GF-D8 (cell line): ENCODE measurements around the gene SPAG9.
A peak's percentile ranks its signal among the peaks of the same experiment; 100 is the strongest.

Experiments used
- DNase-seq: peaks from one replicate; lab custom pipeline; 2025; lab: John Stamatoyannopoulos, UW

The SPAG9 gene

DNA sequence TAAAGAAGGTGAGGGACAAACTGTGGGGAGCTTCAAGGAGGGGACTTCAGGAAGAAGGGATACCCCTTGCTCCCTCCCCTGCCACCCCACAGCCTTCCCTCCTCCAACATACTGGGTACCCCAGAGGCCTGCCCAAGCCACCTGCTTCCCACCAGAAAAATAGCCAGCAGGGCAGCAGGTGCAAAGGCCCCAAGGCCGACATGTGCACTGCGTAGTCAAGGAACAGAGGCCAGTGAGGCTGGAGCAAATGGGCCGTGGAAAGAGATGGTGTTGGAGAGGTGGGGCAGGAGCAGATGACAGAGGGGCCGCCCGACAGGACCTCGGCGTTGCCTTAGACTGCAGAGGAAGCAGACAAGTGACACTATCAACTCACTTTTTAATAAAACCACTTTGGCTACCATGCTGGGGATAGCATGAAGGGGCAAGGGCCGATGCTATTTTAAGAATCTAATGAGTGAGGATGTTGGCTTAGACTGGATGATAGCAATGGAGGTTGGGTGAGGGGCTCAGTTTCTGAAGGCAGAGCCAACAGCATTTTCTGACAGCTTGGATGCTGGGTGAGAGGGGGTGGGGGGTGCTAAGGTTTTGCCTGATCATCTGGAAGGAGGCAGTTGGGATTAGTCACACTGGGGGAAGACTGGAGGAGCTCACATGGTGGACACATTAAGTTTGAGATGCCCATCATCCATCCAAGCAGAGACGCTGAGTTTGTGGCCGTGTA, 181.7 kb downstream of the SPAG9 start:
- DNase-seq: no peak

DNA sequence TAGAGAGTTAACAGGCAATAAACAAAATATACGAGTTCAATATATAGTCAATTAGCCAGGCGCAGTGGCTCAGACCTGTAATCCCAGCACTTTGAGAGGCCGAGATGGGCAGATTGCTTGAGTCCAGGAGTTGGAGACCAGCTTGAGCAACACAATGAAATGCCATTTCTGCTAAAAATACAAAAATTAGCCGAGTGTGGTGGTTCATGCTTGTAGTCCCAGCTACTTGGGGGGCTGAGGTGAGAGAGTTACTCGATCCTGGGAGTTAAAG, 184.7 kb downstream of the SPAG9 start:
- no peak for DNase-seq

- no peak for DNase-seq
These were observed 185.3 kb downstream of the SPAG9 start for GRCh38 chr17:50935221-50935995.

DNA sequence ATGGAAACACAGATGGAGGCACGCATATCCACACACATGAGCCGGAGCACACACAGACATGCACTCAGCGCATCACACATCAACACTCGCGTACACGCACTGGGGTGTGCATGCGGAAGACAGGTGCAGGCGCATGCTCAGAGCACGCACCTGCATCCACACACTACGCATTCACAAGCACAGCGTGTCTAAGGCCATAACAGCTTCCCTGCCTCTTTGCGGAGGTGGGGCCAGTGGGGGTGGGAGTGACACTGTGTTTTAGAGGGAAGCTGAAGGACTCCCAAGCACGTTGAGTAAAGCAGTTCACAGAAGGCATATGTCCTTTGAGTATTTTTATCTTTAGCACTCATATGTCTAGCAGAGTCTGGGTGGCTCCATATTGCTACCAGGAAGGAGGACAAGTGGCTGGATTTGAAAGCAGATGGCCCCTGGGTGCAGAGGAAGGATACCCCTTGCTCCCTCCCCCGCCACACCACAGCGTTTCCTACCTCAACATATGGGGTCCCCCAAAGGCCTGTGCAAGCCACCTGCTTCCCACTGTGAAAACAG, 185.9 kb downstream of the SPAG9 start:
- DNase-seq: no peak

GRCh38 chr17:50934161-50934560, 186.5 kb downstream of the SPAG9 start:
- no peak for DNase-seq

- peak; percentile 80 for DNase-seq
These were observed 189.3 kb downstream of the SPAG9 start for GRCh38 chr17:50931144-50931908.

DNA sequence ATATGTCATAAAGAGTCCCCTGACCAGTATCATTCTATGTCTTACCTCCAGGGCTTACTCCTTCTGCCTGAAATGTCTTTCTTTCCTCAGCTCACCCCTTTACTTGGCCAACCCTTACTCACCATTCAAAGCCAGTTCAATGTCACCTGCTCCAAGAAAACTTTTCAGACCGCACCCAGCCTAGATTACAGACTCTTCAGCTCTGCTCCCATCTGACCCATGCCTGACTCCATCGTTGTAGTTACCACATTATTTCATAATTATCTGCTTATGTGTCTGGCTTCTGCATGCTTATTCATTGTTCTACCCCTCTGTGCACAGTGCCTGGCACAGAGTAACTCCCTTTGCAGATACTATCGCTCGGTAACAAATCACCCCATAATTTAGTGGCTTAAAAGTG, 192.0 kb downstream of the SPAG9 start:
- peak; percentile 23 for DNase-seq

DNA sequence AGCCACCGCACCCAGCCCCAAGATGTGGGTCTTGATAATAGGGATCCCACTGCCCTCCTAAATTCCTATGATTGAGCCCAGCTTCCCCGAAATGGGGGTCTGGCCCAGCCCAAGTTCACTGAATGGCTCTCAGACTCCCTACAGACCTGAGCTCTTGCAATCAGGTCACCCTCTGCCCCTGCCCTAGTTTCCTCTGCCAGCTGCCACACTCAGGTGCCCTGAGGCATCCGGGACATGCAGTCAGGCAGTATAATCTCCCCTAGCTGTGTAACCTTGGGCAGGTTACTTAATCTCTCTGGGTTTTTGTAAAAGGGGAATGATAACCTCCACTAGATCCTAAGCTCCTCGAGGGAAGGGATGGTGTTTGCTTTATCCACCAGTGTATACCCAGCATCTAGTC, 193.4 kb downstream of the SPAG9 start:
- DNase-seq: no peak

GRCh38 chr17:50926523-50926922, 194.1 kb downstream of the SPAG9 start:
- no peak for DNase-seq

- no peak for DNase-seq
These were observed 195.3 kb downstream of the SPAG9 start for GRCh38 chr17:50925296-50925891.

DNA sequence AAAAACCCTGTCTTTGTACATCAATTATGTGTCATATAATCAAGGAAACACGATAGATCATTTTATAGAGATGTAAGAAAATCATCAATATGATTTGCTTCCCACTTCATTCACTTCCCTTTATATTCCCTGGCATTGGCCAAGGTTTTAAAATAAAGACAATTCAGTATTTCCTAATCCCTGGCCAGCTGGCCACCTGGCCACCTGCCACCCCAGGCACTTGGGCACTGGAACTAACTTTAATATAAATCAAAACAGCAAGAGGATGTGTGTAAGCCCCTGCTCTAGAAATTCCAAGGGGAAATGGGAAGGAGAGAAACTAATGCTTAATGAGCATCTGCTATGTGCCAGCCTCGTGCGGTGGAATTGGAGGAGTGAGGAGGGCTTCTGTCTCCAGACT, 195.9 kb downstream of the SPAG9 start:
- no peak for DNase-seq

- DNase-seq: no peak
These were observed 196.4 kb downstream of the SPAG9 start for GRCh38 chr17:50924300-50924699.

GRCh38 chr17:50923611-50924010, 197.1 kb downstream of the SPAG9 start:
- DNase-seq: no peak

- no peak for DNase-seq
These were observed 197.8 kb downstream of the SPAG9 start for GRCh38 chr17:50922721-50923405.

DNA sequence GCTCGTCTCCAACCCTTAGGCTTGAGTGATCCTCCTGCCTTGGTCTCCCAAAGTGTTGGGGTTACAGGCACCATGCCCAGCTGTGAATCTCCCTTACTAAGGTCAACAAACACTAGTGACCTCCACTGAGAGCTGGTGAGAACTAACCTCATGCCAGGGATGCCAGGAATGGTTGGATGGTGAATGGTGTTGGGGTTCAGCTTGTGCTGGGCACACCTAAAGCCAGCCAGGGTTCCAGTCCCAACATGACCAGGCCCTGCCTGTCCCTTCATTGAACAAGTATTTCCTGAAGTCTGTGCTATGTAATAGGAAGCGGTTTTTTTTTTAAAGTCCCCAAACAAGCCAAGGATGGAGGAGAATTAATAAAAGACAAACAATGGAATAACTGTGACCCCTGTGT, 198.6 kb downstream of the SPAG9 start:
- no peak for DNase-seq

DNA sequence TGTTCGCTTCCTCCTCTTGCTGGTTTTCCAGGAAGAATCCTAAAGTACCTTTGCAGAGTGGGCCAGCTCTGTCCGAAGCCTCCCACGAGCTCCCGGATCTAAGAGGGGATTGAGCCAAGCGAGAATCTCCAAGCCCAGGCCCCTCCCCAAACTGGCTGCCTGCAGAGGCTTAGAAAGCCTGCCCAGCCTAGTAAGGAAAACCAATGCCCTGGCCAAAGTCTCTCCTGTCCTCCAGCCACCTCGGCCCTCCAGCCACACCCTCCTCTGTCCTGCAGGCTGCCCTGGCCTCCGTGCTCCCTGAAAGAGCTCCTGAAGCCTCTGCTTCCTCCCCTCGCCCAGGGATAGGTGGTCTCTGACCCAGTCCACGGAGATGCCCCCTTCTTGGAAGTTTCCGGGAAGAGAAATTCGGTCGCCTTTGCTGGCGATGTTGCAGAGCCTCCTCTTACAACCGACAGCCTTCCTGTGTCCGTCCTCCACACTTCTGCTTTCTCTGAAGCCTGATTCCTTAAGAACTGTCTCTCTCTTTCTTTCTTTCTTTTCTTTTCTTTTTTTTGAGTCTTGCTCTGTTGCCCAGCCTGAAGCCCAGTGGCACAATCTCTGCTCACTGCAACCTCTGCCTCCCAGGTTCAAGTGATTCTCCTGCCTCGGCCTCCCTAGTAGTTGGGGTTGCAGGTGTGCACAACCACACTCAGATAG, 199.6 kb downstream of the SPAG9 start:
- no peak for DNase-seq

- no peak for DNase-seq
These were observed 200.6 kb downstream of the SPAG9 start for GRCh38 chr17:50920041-50920410.

DNA sequence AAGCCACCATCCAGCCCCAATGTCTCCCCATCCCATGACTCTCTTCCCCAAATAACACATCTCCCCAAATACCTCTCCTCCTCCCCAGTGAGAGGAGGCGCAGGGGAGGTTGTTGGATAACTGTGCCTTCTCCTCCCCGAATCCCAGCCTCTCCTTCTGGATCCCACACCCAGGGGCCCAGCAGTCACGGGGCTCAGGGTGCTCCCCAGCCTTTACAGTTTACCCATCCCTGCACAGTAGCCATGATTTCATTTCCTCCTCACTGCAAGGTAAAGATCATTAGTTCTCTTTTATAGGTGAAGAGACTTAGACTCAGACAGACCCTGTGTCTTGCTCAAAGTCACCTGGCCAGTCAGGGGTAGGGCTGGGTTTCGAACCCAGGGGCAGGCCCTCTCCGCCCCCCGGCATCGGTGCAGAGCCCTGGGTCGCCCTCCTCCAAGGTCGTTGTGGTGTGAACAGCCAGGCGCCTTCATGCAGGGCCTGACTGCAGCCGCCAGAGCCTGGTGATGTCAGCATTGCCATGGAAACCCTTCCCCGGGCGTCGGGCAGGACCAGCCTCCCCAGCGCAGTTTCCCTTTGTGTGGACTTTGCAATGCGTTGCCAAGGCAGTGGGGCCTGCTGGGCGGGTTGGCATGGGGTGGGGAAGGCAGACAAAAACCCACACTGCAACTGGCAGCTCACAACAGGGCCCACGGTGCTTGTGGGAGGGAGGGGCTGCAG, 201.2 kb downstream of the SPAG9 start:
- DNase-seq: no peak

- no peak for DNase-seq
These were observed 201.8 kb downstream of the SPAG9 start for GRCh38 chr17:50918933-50919296.

- no peak for DNase-seq
These were observed 202.4 kb downstream of the SPAG9 start for GRCh38 chr17:50918071-50918932.
